Measurements from ENCODE around the gene NDUFS3.

NDUFS3 gene

GRCh38 chr11:47606731-47607130 lies 27.9 kb downstream of the NDUFS3 start:
- no peak for DNase-seq (ENCODE audit: low spot score)
- in situ Hi-C loops (cut with MboI; ENCODE audit: low sequenced_read_pairs, unreplicated experiment): no loop called here
- TF ChIP-seq CTCF (IDR thresholded peaks at IDR 0.05; ENCODE audit: borderline replicate concordance, control extremely low read depth, extremely low read depth, insufficient read depth, missing control alignments): no peak

- TF ChIP-seq CTCF (IDR thresholded peaks at IDR 0.05; ENCODE audit: borderline replicate concordance, control extremely low read depth, extremely low read depth, insufficient read depth, missing control alignments): no peak
- no peak for DNase-seq (ENCODE audit: low spot score)
- in situ Hi-C loops (cut with MboI; ENCODE audit: low sequenced_read_pairs, unreplicated experiment): no loop called here
Observed at GRCh38 chr11:47607380-47607779, 28.5 kb downstream of the NDUFS3 start.

- TF ChIP-seq CTCF (IDR thresholded peaks at IDR 0.05; ENCODE audit: borderline replicate concordance, control extremely low read depth, extremely low read depth, insufficient read depth, missing control alignments): no peak
Observed at GRCh38 chr11:47609675-47610074, 30.8 kb downstream of the NDUFS3 start.

GRCh38 chr11:47611348-47611794 lies 32.5 kb downstream of the NDUFS3 start:
- no peak for TF ChIP-seq CTCF (IDR thresholded peaks at IDR 0.05; ENCODE audit: borderline replicate concordance, control extremely low read depth, extremely low read depth, insufficient read depth, missing control alignments)
- in situ Hi-C loops (cut with MboI; ENCODE audit: low sequenced_read_pairs, unreplicated experiment): no loop called here
- no peak for DNase-seq (ENCODE audit: low spot score)

More at GRCh38 chr11:47609675-47610074, 30.8 kb downstream of the NDUFS3 start:
- DNase-seq (ENCODE audit: low spot score): no peak
- in situ Hi-C loops (cut with MboI; ENCODE audit: low sequenced_read_pairs, unreplicated experiment): no loop called here

GRCh38 chr11:47615249-47615648 lies 36.4 kb downstream of the NDUFS3 start:
- DNase-seq (ENCODE audit: low spot score): no peak
- in situ Hi-C loops (cut with MboI; ENCODE audit: low sequenced_read_pairs, unreplicated experiment): no loop called here
- TF ChIP-seq CTCF (IDR thresholded peaks at IDR 0.05; ENCODE audit: borderline replicate concordance, control extremely low read depth, extremely low read depth, insufficient read depth, missing control alignments): no peak

- DNase-seq (ENCODE audit: low spot score): peak; percentile 55
- in situ Hi-C loops (cut with MboI; ENCODE audit: low sequenced_read_pairs, unreplicated experiment): no loop called here
- peak; percentile 74 for TF ChIP-seq CTCF (IDR thresholded peaks at IDR 0.05; ENCODE audit: borderline replicate concordance, control extremely low read depth, extremely low read depth, insufficient read depth, missing control alignments)
Observed at GRCh38 chr11:47616726-47617416, 38.0 kb downstream of the NDUFS3 start.

Data from GM13976 (cell line).